ENCODE measurements around the gene SLC12A2.

The SLC12A2 gene

DNA sequence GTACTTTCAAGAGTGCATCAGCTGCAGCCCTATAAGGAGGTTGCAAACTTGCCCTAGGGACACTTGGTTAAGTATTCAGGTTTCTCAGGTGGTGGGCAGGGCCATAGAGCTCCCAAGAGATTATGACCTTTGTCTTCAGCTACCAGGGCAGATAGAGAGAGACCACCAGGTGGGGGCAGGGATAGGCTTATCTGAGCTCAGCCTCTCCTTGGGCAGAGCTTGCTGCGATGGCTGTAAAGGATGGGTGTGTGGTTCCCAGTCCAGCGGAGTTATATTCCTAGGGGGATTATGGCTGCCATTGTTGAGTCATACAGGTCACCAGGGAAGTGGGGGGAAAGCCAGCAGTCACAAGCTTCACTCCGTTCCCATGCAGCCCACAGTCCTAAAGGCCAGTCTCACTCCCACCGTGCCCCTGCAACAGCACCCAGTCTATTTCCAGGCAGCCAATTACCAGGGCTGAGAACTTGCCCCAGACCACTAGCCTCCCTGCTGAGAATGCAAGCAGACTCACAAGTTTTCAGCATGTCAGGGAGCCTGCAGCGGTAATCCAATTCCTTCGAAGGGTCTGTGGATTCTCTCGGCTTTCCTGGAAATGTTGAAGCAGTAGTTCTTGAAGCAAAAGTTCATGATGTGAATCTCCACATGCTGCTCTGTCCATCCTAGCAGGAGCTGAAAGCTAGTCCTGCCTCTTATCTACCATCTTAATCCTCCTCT lies 151.5 kb downstream of the SLC12A2 start:
- DNase-seq = no peak

DNA sequence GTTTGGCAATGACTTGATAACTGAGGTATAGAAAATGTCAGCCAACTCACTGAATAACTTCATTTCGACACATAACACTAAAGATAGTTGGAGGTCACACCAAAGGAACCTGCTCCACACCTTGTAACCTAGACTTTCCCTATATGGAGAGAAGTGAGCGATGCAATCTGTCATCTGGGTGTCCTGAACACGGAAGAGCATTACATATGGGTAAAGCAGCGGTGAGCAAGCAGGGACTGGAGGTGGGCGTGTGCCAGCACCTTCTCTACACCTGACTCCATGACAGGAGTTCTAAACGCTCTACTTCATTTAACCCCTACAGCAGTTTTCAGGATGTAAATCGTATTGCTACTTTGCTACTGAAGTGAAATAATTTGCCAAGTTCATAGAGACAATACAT lies 152.8 kb downstream of the SLC12A2 start:
- DNase-seq = no peak

DNA sequence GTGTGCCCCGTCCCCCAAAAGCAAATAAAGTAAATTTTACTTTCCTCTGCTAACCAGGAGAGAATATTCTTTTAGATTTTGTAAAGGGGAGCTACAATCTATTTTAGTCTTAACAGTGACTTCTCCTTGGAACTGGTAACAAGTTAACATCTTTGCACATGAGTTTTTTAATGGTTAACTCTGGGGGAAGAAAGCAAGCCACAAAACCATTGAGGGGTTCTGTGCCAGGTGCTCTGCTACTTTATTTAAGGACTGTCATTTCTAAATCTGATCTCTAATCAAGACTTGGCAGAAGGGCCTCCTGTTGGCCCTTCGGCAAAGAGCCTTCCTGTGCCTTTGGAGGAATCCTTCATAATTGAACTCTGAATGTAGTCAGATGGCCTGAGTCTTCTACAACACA lies 153.4 kb downstream of the SLC12A2 start:
- DNase-seq = no peak

DNA sequence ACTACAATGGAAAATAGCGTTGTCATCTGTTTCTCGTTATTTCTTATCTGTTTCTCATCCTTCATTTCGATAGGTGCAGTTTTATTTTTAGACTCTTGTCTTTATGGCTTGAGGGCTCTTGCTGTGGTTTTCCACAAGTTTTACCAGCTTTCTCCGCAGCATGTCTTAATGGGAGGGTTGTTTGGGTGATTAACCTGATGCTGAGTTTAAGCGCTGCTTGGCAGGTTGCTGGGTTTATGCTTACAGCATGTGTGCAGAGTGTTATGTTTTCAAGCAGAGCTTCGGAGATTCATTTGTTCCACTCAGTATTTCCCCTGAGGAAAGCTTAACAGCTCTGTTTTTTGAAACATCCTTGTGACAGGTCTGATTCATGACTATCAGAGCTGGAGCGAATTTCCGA lies 154.0 kb downstream of the SLC12A2 start:
- DNase-seq = no peak

Measured in CD4-positive, alpha-beta T cell treated with Interferon alpha-2 for 1 hour (primary cell).